AG09309 (cell line): ENCODE data around the gene LAMC1.

Experiments
- DNase-seq: peaks from one replicate; pipeline ENCODE4 v3.0.0-alpha.2; 2010; ENCODE audit warnings: low read depth
- H3K4me3 ChIP-seq: 2 replicates; pipeline ENCODE4 v1.5.1; 2011; ENCODE audit warnings: mild to moderate bottlenecking, low read depth, low read length, moderate library complexity; ENCODE audit not compliant: control insufficient read depth
- CTCF ChIP-seq: IDR thresholded peaks from 2 replicates; pipeline ENCODE4 v1.5.1; 2011; ENCODE audit warnings: mild to moderate bottlenecking, low read depth, low read length, inconsistent platforms; ENCODE audit not compliant: insufficient read depth, control insufficient read depth; ENCODE audit errors: missing control alignments

LAMC1 gene

GRCh38 chr1:183155939-183156338, 132.7 kb downstream of the LAMC1 start:
- no peak for TF ChIP-seq CTCF
- DNase-seq, result no peak
- no peak overlapping the region for H3K4me3 ChIP-seq

- H3K4me3 ChIP-seq, result no peak overlapping the region
- no peak for DNase-seq
- no peak for TF ChIP-seq CTCF
Measured at GRCh38 chr1:183159960-183160359, 136.7 kb downstream of the LAMC1 start.

GRCh38 chr1:183161391-183161790, 138.2 kb downstream of the LAMC1 start:
- no peak for TF ChIP-seq CTCF
- no peak overlapping the region for H3K4me3 ChIP-seq
- DNase-seq, result no peak

- DNase-seq, result peak; percentile 58
- no peak overlapping the region for H3K4me3 ChIP-seq
- TF ChIP-seq CTCF, result no peak
Measured at GRCh38 chr1:183163316-183163715, 140.1 kb downstream of the LAMC1 start.

- DNase-seq, result no peak
- TF ChIP-seq CTCF, result no peak
- no peak overlapping the region for H3K4me3 ChIP-seq
Measured at GRCh38 chr1:183164340-183164739, 141.1 kb downstream of the LAMC1 start.

GRCh38 chr1:183164963-183165362, 141.7 kb downstream of the LAMC1 start:
- no peak overlapping the region for H3K4me3 ChIP-seq
- TF ChIP-seq CTCF, result no peak
- DNase-seq, result no peak

- no peak for DNase-seq
- no peak for TF ChIP-seq CTCF
- H3K4me3 ChIP-seq, result no peak overlapping the region
Measured at GRCh38 chr1:183165456-183165855, 142.2 kb downstream of the LAMC1 start.
